ENCODE results near the gene SPACA7.

SPACA7 gene

GRCh38 chr13:112446867-112447266 is 70.7 kb downstream of the SPACA7 start:
- peak; percentile 14 for ATAC-seq
- Mint-ChIP-seq H3K27ac (no peak overlapping the region), H3K9me3 (no peaks in the 10 kb centered on the region), H3K4me1 (peaks cover 12% of the 10 kb centered on the region), H3K27me3 (peaks cover 79% of the 10 kb centered on the region), H3K4me3 (no peak overlapping the region)
- no peak for DNase-seq

GRCh38 chr13:112447306-112447705 is 71.2 kb downstream of the SPACA7 start:
- Mint-ChIP-seq H3K27me3 (peaks cover 75% of the 10 kb centered on the region), H3K4me1 (peaks cover 12% of the 10 kb centered on the region), H3K4me3 (no peak overlapping the region), H3K9me3 (no peaks in the 10 kb centered on the region), H3K27ac (no peak overlapping the region)
- DNase-seq = no peak
- ATAC-seq = no peak

- no peak overlapping the region for H3K27ac Mint-ChIP-seq
- H3K4me3 Mint-ChIP-seq = no peak overlapping the region
- no peaks in the 10 kb centered on the region for H3K9me3 Mint-ChIP-seq
- H3K4me1 Mint-ChIP-seq = peaks cover 12% of the 10 kb centered on the region
- H3K27me3 Mint-ChIP-seq = peaks cover 68% of the 10 kb centered on the region
- DNase-seq (no peak), ATAC-seq (no peak)
These were observed 71.8 kb downstream of the SPACA7 start for GRCh38 chr13:112447761-112448603.

- no peak for DNase-seq
- no peak for ATAC-seq
- Mint-ChIP-seq H3K4me1 (peaks cover 3% of the 10 kb centered on the region), H3K9me3 (no peaks in the 10 kb centered on the region), H3K27me3 (peaks cover 67% of the 10 kb centered on the region), H3K27ac (no peak overlapping the region), H3K4me3 (no peak overlapping the region)
These were observed 72.7 kb downstream of the SPACA7 start for GRCh38 chr13:112448621-112449544.

GRCh38 chr13:112449545-112449930 is 73.4 kb downstream of the SPACA7 start:
- Mint-ChIP-seq H3K9me3 (no peaks in the 10 kb centered on the region), H3K27ac (no peak overlapping the region), H3K4me3 (no peak overlapping the region), H3K27me3 (peaks cover 62% of the 10 kb centered on the region), H3K4me1 (no peaks in the 10 kb centered on the region)
- DNase-seq (no peak), ATAC-seq (no peak)

- Mint-ChIP-seq H3K4me3 (no peak overlapping the region), H3K9me3 (no peaks in the 10 kb centered on the region), H3K4me1 (no peaks in the 10 kb centered on the region), H3K27me3 (peaks cover 62% of the 10 kb centered on the region), H3K27ac (no peak overlapping the region)
- ATAC-seq (no peak), DNase-seq (no peak)
These were observed 74.2 kb downstream of the SPACA7 start for GRCh38 chr13:112450118-112450903.

GRCh38 chr13:112450904-112451240 is 74.7 kb downstream of the SPACA7 start:
- Mint-ChIP-seq H3K4me1 (no peaks in the 10 kb centered on the region), H3K4me3 (no peak overlapping the region), H3K27me3 (peaks cover 61% of the 10 kb centered on the region), H3K27ac (no peak overlapping the region), H3K9me3 (no peaks in the 10 kb centered on the region)
- no peak for DNase-seq
- ATAC-seq = no peak

- Mint-ChIP-seq H3K27me3 (peaks cover 61% of the 10 kb centered on the region), H3K27ac (no peak overlapping the region), H3K4me1 (no peaks in the 10 kb centered on the region), H3K4me3 (no peak overlapping the region), H3K9me3 (no peaks in the 10 kb centered on the region)
- no peak for DNase-seq
- no peak for ATAC-seq
These were observed 75.6 kb downstream of the SPACA7 start for GRCh38 chr13:112451512-112452379.

- peaks cover 55% of the 10 kb centered on the region for H3K27me3 Mint-ChIP-seq
- H3K4me3 Mint-ChIP-seq = no peak overlapping the region
- no peaks in the 10 kb centered on the region for H3K9me3 Mint-ChIP-seq
- H3K4me1 Mint-ChIP-seq = no peaks in the 10 kb centered on the region
- no peak for ATAC-seq
- H3K27ac Mint-ChIP-seq = no peak overlapping the region
- DNase-seq = no peak
These were observed 76.4 kb downstream of the SPACA7 start for GRCh38 chr13:112452380-112453206.

- DNase-seq (no peak), ATAC-seq (no peak)
- H3K4me1 Mint-ChIP-seq = no peaks in the 10 kb centered on the region
These were observed 77.2 kb downstream of the SPACA7 start for GRCh38 chr13:112453207-112453829.

GRCh38 chr13:112453874-112454647 is 77.9 kb downstream of the SPACA7 start:
- ATAC-seq (no peak), DNase-seq (no peak)
- Mint-ChIP-seq H3K27me3 (peaks cover 45% of the 10 kb centered on the region), H3K4me3 (no peak overlapping the region), H3K27ac (no peak overlapping the region), H3K4me1 (no peaks in the 10 kb centered on the region), H3K9me3 (peaks cover 0 to 6% of the 10 kb centered on the region in 2 donors)

More at GRCh38 chr13:112453207-112453829, 77.2 kb downstream of the SPACA7 start:
- Mint-ChIP-seq H3K27ac (no peak overlapping the region), H3K4me3 (no peak overlapping the region), H3K27me3 (peaks cover 52% of the 10 kb centered on the region), H3K9me3 (no peaks in the 10 kb centered on the region)

GRCh38 chr13:112454648-112455334 is 78.6 kb downstream of the SPACA7 start:
- Mint-ChIP-seq H3K4me3 (no peak overlapping the region), H3K27ac (no peak overlapping the region), H3K4me1 (no peaks in the 10 kb centered on the region), H3K9me3 (peaks cover 5 to 12% of the 10 kb centered on the region in 2 donors), H3K27me3 (peaks cover 43% of the 10 kb centered on the region)
- no peak for ATAC-seq
- no peak for DNase-seq

Measured in stimulated activated naive CD8-positive, alpha-beta T cell treated with anti-CD3 and anti-CD28 coated beads, Interleukin-15, amount 100 ng/mL, for 72 hours (primary cell).